ENCODE results near the gene E2F4. TPM values are rescaled to one million over a fixed set of nuclear protein-coding genes. Genes with fewer than 3 reads are reported as not detected.

The E2F4 gene
- total and polyA plus RNA-seq, 9 of the 15 experiments (the other 6 are each of a cell fraction or from before 2014, with no cell fraction given) = 9.7 to 139 (median 106) TPM

DNA sequence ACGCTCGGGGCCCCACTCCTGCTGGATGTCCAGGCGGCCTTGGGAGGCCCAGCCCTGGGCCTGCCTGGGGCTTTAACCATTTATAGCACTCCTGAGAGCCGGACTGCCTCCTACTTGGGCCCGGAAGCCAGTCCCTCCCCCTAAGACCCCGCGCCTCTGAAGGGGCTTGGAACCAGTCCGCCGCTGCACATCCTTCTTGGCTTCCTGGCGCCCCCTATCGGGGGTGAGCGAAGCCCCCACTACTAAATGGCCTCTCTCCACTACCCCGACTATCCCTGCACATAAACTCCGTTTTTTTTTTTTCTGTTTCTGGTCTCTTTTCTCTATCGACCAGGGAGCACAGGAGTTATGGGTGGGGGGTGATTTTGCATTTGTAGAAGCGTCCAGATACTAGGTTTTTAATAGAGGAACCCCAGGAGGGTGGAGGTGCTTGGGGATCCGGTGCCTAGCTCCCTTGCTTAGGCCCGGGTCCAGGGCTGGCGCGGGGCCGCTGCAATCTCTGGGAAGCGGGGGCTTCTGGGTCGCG lies 22.2 kb upstream of the E2F4 start (continued):
- TF ChIP-seq ZNF444 (CRISPR knock-in tag; IDR thresholded peaks at IDR 0.05) (no peak), RAD21 (CRISPR knock-in tag; conservative IDR thresholded peaks at IDR 0.05 in 1 of 2, IDR thresholded peaks at IDR 0.05 in 1 of 2) (peak in 1 of 2 experiments; percentile 34; a peak in 2 of 4 replicates), NR3C1 (CRISPR knock-in tag; IDR thresholded peaks at IDR 0.05) (no peak), KLF16 (IDR thresholded peaks at IDR 0.05) (no peak), ZNF140 (CRISPR knock-in tag; IDR thresholded peaks at IDR 0.05) (no peak), LEF1 (IDR thresholded peaks at IDR 0.05) (no peak), ERF (CRISPR knock-in tag; IDR thresholded peaks at IDR 0.05) (no peak), ZBTB7A (IDR thresholded peaks at IDR 0.05; ENCODE audit: borderline replicate concordance, control insufficient read depth, low read depth, low read length) (peak; percentile 96; the same call in 1 of the 2 replicates), PPARD (CRISPR knock-in tag; IDR thresholded peaks at IDR 0.05) (no peak), IFI16 (CRISPR knock-in tag; IDR thresholded peaks at IDR 0.05) (no peak), CREM (IDR thresholded peaks at IDR 0.05; ENCODE audit: low read depth) (no peak), MAZ (CRISPR knock-in tag; conservative IDR thresholded peaks at IDR 0.05 in 1 of 2, IDR thresholded peaks at IDR 0.05 in 1 of 2) (peak in 1 of 2 experiments; percentile 84; a peak in 2 of 4 replicates), NFYB (IDR thresholded peaks at IDR 0.05; ENCODE audit: extremely low read depth, insufficient read length) (no peak), PRMT5 (CRISPR knock-in tag; IDR thresholded peaks at IDR 0.05) (no peak), HDAC2 (IDR thresholded peaks at IDR 0.05) (0 out of 2 replicates have a peak, but pooled peaks have one; percentile 15), ZNF354B (CRISPR knock-in tag; IDR thresholded peaks at IDR 0.05) (no peak), SIN3B (IDR thresholded peaks at IDR 0.05; ENCODE audit: low read depth) (no peak), RB1 (IDR thresholded peaks at IDR 0.05; ENCODE audit: low read depth) (0 out of 2 replicates have a peak, but pooled peaks have one; percentile 29), NR2F6 (CRISPR knock-in tag; IDR thresholded peaks at IDR 0.05) (no peak)
- TF ChIP-seq, protein P1, sequence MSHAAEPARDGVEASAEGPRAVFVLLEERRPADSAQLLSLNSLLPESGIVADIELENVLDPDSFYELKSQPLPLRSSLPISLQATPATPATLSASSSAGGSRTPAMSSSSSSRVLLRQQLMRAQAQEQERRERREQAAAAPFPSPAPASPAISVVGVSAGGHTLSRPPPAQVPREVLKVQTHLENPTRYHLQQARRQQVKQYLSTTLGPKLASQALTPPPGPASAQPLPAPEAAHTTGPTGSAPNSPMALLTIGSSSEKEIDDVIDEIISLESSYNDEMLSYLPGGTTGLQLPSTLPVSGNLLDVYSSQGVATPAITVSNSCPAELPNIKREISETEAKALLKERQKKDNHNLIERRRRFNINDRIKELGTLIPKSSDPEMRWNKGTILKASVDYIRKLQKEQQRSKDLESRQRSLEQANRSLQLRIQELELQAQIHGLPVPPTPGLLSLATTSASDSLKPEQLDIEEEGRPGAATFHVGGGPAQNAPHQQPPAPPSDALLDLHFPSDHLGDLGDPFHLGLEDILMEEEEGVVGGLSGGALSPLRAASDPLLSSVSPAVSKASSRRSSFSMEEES (CRISPR knock-in tag; IDR thresholded peaks at IDR 0.05) = no peak
- TF ChIP-seq, protein P2, sequence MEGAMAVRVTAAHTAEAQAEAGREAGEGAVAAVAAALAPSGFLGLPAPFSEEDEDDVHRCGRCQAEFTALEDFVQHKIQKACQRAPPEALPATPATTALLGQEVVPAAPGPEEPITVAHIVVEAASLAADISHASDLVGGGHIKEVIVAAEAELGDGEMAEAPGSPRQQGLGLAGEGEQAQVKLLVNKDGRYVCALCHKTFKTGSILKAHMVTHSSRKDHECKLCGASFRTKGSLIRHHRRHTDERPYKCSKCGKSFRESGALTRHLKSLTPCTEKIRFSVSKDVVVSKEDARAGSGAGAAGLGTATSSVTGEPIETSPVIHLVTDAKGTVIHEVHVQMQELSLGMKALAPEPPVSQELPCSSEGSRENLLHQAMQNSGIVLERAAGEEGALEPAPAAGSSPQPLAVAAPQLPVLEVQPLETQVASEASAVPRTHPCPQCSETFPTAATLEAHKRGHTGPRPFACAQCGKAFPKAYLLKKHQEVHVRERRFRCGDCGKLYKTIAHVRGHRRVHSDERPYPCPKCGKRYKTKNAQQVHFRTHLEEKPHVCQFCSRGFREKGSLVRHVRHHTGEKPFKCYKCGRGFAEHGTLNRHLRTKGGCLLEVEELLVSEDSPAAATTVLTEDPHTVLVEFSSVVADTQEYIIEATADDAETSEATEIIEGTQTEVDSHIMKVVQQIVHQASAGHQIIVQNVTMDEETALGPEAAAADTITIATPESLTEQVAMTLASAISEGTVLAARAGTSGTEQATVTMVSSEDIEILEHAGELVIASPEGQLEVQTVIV (CRISPR knock-in tag; IDR thresholded peaks at IDR 0.05; ENCODE audit: borderline replicate concordance) = no peak
- TF ChIP-seq, protein P3, sequence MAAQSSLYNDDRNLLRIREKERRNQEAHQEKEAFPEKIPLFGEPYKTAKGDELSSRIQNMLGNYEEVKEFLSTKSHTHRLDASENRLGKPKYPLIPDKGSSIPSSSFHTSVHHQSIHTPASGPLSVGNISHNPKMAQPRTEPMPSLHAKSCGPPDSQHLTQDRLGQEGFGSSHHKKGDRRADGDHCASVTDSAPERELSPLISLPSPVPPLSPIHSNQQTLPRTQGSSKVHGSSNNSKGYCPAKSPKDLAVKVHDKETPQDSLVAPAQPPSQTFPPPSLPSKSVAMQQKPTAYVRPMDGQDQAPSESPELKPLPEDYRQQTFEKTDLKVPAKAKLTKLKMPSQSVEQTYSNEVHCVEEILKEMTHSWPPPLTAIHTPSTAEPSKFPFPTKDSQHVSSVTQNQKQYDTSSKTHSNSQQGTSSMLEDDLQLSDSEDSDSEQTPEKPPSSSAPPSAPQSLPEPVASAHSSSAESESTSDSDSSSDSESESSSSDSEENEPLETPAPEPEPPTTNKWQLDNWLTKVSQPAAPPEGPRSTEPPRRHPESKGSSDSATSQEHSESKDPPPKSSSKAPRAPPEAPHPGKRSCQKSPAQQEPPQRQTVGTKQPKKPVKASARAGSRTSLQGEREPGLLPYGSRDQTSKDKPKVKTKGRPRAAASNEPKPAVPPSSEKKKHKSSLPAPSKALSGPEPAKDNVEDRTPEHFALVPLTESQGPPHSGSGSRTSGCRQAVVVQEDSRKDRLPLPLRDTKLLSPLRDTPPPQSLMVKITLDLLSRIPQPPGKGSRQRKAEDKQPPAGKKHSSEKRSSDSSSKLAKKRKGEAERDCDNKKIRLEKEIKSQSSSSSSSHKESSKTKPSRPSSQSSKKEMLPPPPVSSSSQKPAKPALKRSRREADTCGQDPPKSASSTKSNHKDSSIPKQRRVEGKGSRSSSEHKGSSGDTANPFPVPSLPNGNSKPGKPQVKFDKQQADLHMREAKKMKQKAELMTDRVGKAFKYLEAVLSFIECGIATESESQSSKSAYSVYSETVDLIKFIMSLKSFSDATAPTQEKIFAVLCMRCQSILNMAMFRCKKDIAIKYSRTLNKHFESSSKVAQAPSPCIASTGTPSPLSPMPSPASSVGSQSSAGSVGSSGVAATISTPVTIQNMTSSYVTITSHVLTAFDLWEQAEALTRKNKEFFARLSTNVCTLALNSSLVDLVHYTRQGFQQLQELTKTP (IDR thresholded peaks at IDR 0.05; ENCODE audit: low read depth in 1 of 2, partially characterized antibody in 2 of 2) = peak in 1 of 2 experiments; percentile 27
